GM18870 (cell line): ENCODE results near the gene ZNF888.
A peak's percentile ranks its signal among the peaks of the same experiment; 100 is the strongest.
"Not testable (repeated sequence)": the region's sequence is repeated elsewhere in the genome, so short reads cannot be mapped to it uniquely, and the experiment has no call there.

ENCODE experiments used
- ATAC-seq: cut with Tn5 transposase; IDR thresholded peaks from one replicate; pipeline ENCODE4 v1.9.1; 2021; ENCODE audit warnings: moderate library complexity; ENCODE audit not compliant: unreplicated experiment

Gene ZNF888

GRCh38 chr19:52922841-52923777 lies at the start of gene ZNF888:
TSS of gene ZNF888 (minus strand) at chr19:52923428. CDS start at chr19:52917873, 5,555 bp downstream.
- ATAC-seq, result peak; percentile 57

GRCh38 chr19:52967772-52968171 lies 44.5 kb upstream of the ZNF888 start:
- ATAC-seq, result no peak

- peak; percentile 18 for ATAC-seq
Measured at GRCh38 chr19:52963247-52963618, 40.0 kb upstream of the ZNF888 start.

DNA sequence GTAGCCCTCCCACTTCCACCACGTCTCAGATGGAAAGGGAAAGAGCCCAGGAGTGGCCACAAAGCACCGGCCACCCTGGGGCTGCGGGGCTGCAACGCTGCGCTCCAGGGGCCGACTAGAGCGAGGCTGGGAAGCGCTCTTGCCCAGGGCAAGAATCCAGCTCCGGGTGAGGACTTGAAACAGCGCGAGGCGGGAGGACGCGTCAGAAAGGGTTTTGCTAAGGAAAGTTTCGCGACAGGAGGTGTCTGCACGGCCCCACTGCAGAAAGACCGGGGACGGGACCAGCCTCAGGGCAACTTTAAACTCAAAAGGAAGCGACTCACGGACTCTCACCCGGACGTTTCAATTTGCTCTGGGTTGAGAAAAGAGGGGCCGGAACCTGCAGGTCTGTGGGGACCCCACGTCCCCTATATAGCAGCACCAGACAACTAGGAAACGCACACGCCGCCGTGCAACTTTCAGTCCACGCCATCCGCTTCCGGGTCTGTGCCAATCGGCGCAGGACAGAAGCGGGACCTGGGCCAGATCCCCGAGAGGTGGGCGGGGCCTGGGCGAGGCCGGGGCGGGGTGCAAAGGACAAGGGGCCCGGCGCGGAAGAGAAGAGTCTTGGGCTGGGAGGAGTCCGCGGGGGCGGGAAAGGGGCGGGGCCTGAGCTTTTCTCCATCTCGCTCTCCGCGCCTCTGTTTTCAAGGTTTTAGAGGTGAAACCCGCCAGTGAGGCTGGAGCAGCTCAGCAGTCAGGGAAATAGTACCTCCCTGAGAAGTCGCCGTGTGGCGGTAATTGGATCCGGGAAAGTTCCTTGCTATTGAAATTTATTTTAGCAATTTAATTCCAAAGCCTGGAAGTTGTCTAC lies 39.4 kb upstream of the ZNF888 start, which contains the start of gene ZNF816:
ZNF816 (minus strand) TSS at position 488 of the 853 bp plus-strand sequence. CDS start 6,792 bp downstream, outside the sequence.
- peak; percentile 74 for ATAC-seq

- no peak for ATAC-seq
Measured at GRCh38 chr19:52961981-52962380, 38.8 kb upstream of the ZNF888 start.

GRCh38 chr19:52959613-52960295 lies 36.5 kb upstream of the ZNF888 start:
- ATAC-seq, result no peak

DNA sequence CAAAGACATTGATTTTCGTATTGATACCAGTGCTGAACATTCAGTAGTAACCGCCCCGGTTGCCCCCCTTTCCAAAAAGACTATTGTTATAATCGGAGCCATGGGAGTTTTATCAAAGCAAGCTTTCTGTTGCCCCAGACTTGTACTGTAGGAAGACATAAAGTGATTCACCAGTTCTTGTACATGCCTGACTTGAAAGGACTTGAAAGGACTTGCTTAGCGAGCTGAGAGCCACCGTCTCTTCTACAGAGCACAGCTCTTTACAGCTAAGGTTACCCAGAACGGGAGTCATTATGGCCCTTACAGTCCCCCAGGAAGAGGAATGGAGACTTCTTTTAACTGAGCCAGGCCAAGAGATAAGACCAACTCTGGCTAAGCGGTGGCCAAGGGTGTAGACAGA lies 34.4 kb upstream of the ZNF888 start:
- ATAC-seq, result no peak

GRCh38 chr19:52956917-52957316 lies 33.7 kb upstream of the ZNF888 start:
- ATAC-seq, result no peak

- ATAC-seq, result no peak
Measured at GRCh38 chr19:52949422-52949821, 26.2 kb upstream of the ZNF888 start.

GRCh38 chr19:52948025-52948770 lies 25.0 kb upstream of the ZNF888 start:
- no peak for ATAC-seq

- ATAC-seq, result no peak
Measured at GRCh38 chr19:52946322-52947310, 23.4 kb upstream of the ZNF888 start.

GRCh38 chr19:52945652-52946321 lies 22.6 kb upstream of the ZNF888 start:
- ATAC-seq, result no peak

- not testable (repeated sequence) for ATAC-seq
Measured at GRCh38 chr19:52944703-52945493, 21.7 kb upstream of the ZNF888 start.

GRCh38 chr19:52943884-52944643 lies 20.8 kb upstream of the ZNF888 start:
- no peak for ATAC-seq

GRCh38 chr19:52943134-52943883 lies 20.1 kb upstream of the ZNF888 start:
- ATAC-seq, result no peak

DNA sequence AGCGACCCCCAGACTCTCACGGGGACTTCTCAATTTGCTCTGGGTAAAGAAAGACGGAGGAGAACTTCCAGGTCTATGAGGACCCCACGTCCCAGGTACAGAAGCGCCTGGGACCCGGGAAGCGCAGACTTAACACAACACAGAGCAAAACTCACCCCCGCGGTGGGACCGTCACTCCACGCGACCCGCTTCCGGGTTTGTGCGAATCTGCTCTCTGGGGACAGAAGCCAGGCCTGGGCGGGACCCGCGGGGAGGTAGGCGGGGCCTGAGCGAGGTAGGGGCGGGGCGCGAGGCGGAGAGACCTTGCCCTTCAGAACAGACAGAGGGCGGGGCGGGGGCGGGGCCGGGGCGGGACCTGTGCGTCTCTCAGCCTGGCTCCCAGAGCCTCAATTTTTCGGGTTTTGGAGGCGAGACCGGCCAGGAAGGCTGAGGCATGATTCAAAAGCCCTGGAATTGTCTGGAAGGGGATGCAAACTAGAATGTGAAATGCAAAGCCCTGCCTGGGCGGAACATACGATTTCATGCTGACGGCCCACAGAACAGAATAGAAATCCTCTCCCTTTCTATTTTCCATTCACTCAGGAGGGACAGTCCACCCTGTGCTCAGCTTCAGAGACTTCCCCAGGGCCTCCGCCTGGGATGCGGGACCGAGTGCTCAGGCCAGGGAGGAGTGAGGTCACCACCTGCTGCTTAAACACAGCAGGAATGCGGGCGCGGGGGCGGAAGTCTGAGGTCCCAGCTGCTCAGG lies 19.3 kb upstream of the ZNF888 start:
- ATAC-seq, result peak; percentile 65
